Ovary (tissue), 9 donors: Measurements from ENCODE around the gene LRRC18. TPM values are rescaled to one million over a fixed set of nuclear protein-coding genes. Genes with fewer than 3 reads are reported as not detected.
A peak's percentile ranks its signal among the peaks of the same experiment; 100 is the strongest.

Experiments
- DNase-seq, 5 donors: peaks; one replicate each; pipeline ENCODE4 v3.0.0-alpha.2; 2019 to 2020
- H3K27ac ChIP-seq, 2 donors: fragments of 200-600 bp; one replicate each; pipeline versions ENCODE4 v1.5.1 to v1.8.0; 2019 to 2022
- H3K27me3 ChIP-seq: fragments of 200-600 bp; one replicate; pipeline ENCODE4 v1.8.0; 2022
- H3K36me3 ChIP-seq: fragments of 200-600 bp; sonication (generic); one replicate; pipeline ENCODE4 v1.5.1; 2019
- H3K4me1 ChIP-seq: one replicate; pipeline ENCODE4 v1.8.1; 2013; ENCODE audit warnings: mild to moderate bottlenecking, moderate library complexity; ENCODE audit not compliant: insufficient read depth
- H3K4me3 ChIP-seq: fragments of 200-600 bp; sonication (generic); one replicate; pipeline ENCODE4 v1.5.1; 2017
- H3K9me3 ChIP-seq, 2 donors: fragments of 200-600 bp in 1 of 2; sonication (generic) in 1 of 2; one replicate each; pipeline versions ENCODE4 v1.5.1 to v1.8.1; 2013 to 2019; ENCODE audit warnings: mild to moderate bottlenecking in 1 of 2, moderate library complexity in 1 of 2
- EP300 ChIP-seq: sonication (generic); formaldehyde crosslinking; IDR thresholded peaks from one replicate; pipeline ENCODE4 v1.6.1; 2017; ENCODE audit warnings: antibody characterized with exemption
- POLR2A ChIP-seq: fragments of 450-650 bp; IDR thresholded peaks from one replicate; pipeline ENCODE4 v1.6.1; 2017; ENCODE audit warnings: antibody characterized with exemption, mild to moderate bottlenecking, moderate library complexity
- WGBS, 3 donors: extraction: QIAGEN DNeasy Blood & Tissue Kit in 1 of 3; methylation state at CpG; one replicate each; pipeline versions ENCODE4 v1.1.5 to v1.1.7; 2013 to 2017; 5-methylcytosine and 5-hydroxymethylcytosine counted together
- intact Hi-C, 4 donors: fragments of 100-400 bp; cut with DNase I; formaldehyde crosslinking; loops; one replicate each; pipeline versions ENCODE4 v1.11.0 to v1.15.1; 2022 to 2023
- polyA plus RNA-seq, 2 donors: library from polyadenylated mRNA; stranded (reverse); fragments of 200-250 nt in 1 of 2; fragments of 350-450 nt in 1 of 2; fragmentation: Illumina TruSeq in 1 of 2; extraction: RNeasy Lipid Tissue Mini Kit (QIAGEN cat#74804) in 1 of 2; gene quantifications; one replicate each; pipeline ENCODE4 v1.2.3, GENCODE V29; 2013 to 2014
- total RNA-seq, 7 donors: library from RNA; depleted of rRNA in 2 of 7; stranded (reverse); fragments of >200 nt in 2 of 7; fragmentation: NEBNext Ultra II Directional in 3 of 7; extraction: Animal tissue kit (Norgen Biotek cat#: 25700) in 3 of 7; gene quantifications; one replicate each; pipeline versions ENCODE4 v1.1.0 to v1.2.4, GENCODE V29; 2016 to 2023
- TF ChIP-seq, protein P1 (sequence below), 3 donors: fragments of 450-650 bp in 2 of 3; fragments of 200-600 bp in 1 of 3; IDR thresholded peaks; one replicate each; pipeline versions ENCODE4 v1.5.1 to v1.8.0; 2016 to 2022; ENCODE audit warnings: antibody characterized with exemption in 3 of 3, mild to moderate bottlenecking in 1 of 3
- donor health status: DM: no; HTN: no; CAD: no; lungs with moderate emphysema.
- donor health status: DM: no; HTN: no; CAD: no.
- donor health status: Bipolar disorder and iron deficiency.
- donor health status: DM: yes; HTN: yes; CAD: no.
- donor health status: DM: no; HTN: no; CAD: no.
- donor health status: DM: yes; HTN: yes; CAD: no.

Gene LRRC18
- total and polyA plus RNA-seq, 9 donors, result 0.15 to 1.4 (median 0.22) TPM; not detected in 4

- intact Hi-C loops, result no loop called here
Measured at GRCh38 chr10:48894911-48895802, 44.5 kb downstream of the LRRC18 start.

DNA sequence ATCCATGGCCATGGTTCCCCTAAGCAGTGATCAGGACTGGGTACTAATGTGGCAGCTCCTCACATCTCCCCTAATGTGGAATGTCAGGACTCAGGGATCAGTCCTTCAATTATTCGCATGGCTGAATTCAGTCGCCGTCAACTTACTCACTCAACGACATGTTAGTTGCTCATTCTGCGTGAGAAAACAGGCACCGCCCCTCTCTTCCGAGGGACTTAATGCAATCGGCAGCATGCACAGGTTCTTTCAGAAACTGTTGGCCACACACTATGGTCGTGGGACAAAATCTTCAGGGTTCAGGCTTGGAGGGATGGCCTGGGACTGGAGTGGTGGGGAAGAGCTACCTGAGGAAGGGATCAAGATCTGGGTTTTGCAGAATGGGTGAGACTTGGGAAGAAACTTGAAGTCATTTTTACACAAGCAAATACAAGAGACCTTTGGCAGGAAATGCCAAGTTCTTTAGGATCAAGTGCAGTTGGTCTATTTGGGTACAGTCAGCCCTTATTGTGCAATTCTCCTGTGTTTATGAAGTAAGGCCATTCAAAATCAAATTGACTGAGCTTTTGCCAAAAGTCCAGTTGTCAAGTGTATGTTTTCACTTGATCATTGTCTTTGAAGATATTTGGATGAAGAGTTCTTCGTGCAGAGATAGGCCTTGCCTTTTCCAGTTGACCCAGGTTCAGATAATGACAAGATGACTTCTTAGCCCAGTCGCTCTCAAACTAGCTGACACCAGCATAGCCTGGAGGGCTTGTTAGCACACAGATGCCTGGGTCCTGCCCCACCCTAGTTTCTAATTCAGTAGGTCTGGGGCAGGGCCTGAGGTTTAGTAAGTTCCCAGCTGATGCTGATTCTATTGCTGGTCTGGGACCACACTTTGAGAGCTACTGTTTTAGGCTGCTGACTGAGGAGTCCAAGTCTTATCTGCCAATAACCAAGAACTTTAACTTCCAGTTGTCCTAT lies 48.5 kb downstream of the LRRC18 start:
- H3K4me1 ChIP-seq, result peaks cover 4% of the 10 kb centered on the region
- no peaks in the 10 kb centered on the region for H3K36me3 ChIP-seq
- H3K27ac ChIP-seq, result no peak overlapping the region
- 93 to 95% (median 94%) methylated on average over 11 of the region's 11 CpGs for WGBS, 3 donors
- no peaks in the 10 kb centered on the region for H3K27me3 ChIP-seq
- H3K4me3 ChIP-seq, result no peak overlapping the region
- no peak for DNase-seq
- TF ChIP-seq POLR2A, result no peak
- no peak for TF ChIP-seq EP300
- TF ChIP-seq, protein P1, sequence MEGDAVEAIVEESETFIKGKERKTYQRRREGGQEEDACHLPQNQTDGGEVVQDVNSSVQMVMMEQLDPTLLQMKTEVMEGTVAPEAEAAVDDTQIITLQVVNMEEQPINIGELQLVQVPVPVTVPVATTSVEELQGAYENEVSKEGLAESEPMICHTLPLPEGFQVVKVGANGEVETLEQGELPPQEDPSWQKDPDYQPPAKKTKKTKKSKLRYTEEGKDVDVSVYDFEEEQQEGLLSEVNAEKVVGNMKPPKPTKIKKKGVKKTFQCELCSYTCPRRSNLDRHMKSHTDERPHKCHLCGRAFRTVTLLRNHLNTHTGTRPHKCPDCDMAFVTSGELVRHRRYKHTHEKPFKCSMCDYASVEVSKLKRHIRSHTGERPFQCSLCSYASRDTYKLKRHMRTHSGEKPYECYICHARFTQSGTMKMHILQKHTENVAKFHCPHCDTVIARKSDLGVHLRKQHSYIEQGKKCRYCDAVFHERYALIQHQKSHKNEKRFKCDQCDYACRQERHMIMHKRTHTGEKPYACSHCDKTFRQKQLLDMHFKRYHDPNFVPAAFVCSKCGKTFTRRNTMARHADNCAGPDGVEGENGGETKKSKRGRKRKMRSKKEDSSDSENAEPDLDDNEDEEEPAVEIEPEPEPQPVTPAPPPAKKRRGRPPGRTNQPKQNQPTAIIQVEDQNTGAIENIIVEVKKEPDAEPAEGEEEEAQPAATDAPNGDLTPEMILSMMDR (IDR thresholded peaks at IDR 0.05), result no peak
- intact Hi-C loops, result no loop called here
- H3K9me3 ChIP-seq, result no peaks in the 10 kb centered on the region

More at GRCh38 chr10:48894911-48895802, 44.5 kb downstream of the LRRC18 start:
- DNase-seq, result no peak
- no peaks in the 10 kb centered on the region for H3K9me3 ChIP-seq
- H3K36me3 ChIP-seq, result no peaks in the 10 kb centered on the region
- H3K4me3 ChIP-seq, result no peak overlapping the region
- peaks cover 7% of the 10 kb centered on the region for H3K4me1 ChIP-seq
- H3K27me3 ChIP-seq, result no peaks in the 10 kb centered on the region
- 43 to 65% (median 53%) methylated on average over 6 of the region's 6 CpGs for WGBS, 3 donors
- H3K27ac ChIP-seq, result no peak overlapping the region
- TF ChIP-seq EP300 (no peak), POLR2A (no peak)
- TF ChIP-seq, protein P1 (IDR thresholded peaks at IDR 0.05), result no peak

- no peak for DNase-seq
- H3K4me1 ChIP-seq, result no peaks in the 10 kb centered on the region
- H3K4me3 ChIP-seq, result no peak overlapping the region
- 81 to 88% (median 84%) methylated on average over 1 of the region's 1 CpG for whole genome bisulfite sequencing, 3 donors
- no peak overlapping the region for H3K27ac ChIP-seq
- TF ChIP-seq, protein P1 (IDR thresholded peaks at IDR 0.05), result no peak
- TF ChIP-seq POLR2A, result no peak
- no peak for TF ChIP-seq EP300
- no peaks in the 10 kb centered on the region for H3K36me3 ChIP-seq
- intact Hi-C loops, result no loop called here
- no peaks in the 10 kb centered on the region for H3K9me3 ChIP-seq
- no peaks in the 10 kb centered on the region for H3K27me3 ChIP-seq
Measured at GRCh38 chr10:48887982-48888381, 51.7 kb downstream of the LRRC18 start.

DNA sequence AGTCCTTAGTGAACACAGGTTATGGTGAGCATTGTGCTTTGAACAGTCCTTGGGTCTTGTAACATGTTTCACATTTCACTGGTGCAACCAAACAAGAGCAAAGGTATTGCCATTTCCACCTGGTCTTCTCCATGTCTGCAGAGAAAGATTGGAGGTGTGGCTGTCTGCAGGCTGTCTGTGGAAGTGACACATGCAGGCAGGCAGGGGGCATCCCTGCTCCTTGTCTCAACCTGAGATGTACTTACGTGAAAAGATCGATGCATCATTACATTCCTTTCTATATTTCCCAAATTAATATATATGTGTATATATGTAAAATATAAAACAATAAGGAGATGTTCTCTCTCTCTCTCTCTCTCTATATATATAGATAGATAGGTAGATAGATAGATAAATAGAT lies 54.3 kb downstream of the LRRC18 start:
- intact Hi-C loops, result no loop called here
- DNase-seq, result peak in 1 of 5 donors; percentile 45
- no peak overlapping the region for H3K27ac ChIP-seq
- H3K27me3 ChIP-seq, result no peaks in the 10 kb centered on the region
- 8 to 17% (median 17%) methylated on average over 2 of the region's 2 CpGs for WGBS, 3 donors
- H3K9me3 ChIP-seq, result no peaks in the 10 kb centered on the region
- no peak overlapping the region for H3K4me3 ChIP-seq
- no peak for TF ChIP-seq EP300
- TF ChIP-seq, protein P1 (IDR thresholded peaks at IDR 0.05), result peak in 1 of 3 donors; percentile 16
- no peaks in the 10 kb centered on the region for H3K4me1 ChIP-seq
- H3K36me3 ChIP-seq, result no peaks in the 10 kb centered on the region
